Mesothelial cell of epicardium (in vitro differentiated cells): ENCODE data around the gene ST6GAL1. TPM values are rescaled to one million over a fixed set of nuclear protein-coding genes. Genes with fewer than 3 reads are reported as not detected.

Experiments
- DNase-seq, 2 experiments: peaks; one replicate each; pipeline ENCODE4 v3.0.0; 2021; ENCODE audit warnings: low spot score in 2 of 2; ENCODE audit not compliant: unreplicated experiment in 2 of 2
- H3K27ac Mint-ChIP-seq: 2 replicates; pipeline ENCODE4 v1.8.0; 2021; ENCODE audit warnings: mixed read lengths
- H3K27me3 Mint-ChIP-seq: 2 replicates; pipeline ENCODE4 v1.8.0; 2021; ENCODE audit warnings: low read depth, mixed read lengths
- H3K36me3 Mint-ChIP-seq: 2 replicates; pipeline ENCODE4 v1.8.0; 2021; ENCODE audit warnings: mixed read lengths
- H3K4me1 Mint-ChIP-seq: 2 replicates; pipeline ENCODE4 v1.8.0; 2021; ENCODE audit warnings: mixed read lengths
- H3K4me3 Mint-ChIP-seq: 2 replicates; pipeline ENCODE4 v1.8.0; 2021; ENCODE audit warnings: mild to moderate bottlenecking, moderate library complexity, mixed read lengths
- H3K9me3 Mint-ChIP-seq: 2 replicates; pipeline ENCODE4 v1.8.0; 2021; ENCODE audit warnings: mixed read lengths
- total RNA-seq: library from RNA; stranded (reverse); gene quantifications from 3 replicates; pipeline ENCODE4 v1.2.1, GENCODE V29; 2021
- TF ChIP-seq, protein P1 (sequence below): fragments of 200-600 bp; sonication (generic); IDR thresholded peaks from one replicate; pipeline ENCODE4 v1.5.0; 2021; ENCODE audit warnings: antibody characterized with exemption; ENCODE audit not compliant: unreplicated experiment

Gene ST6GAL1
- total RNA-seq, 1 donor from 2014 or later = 50.3 TPM

DNA sequence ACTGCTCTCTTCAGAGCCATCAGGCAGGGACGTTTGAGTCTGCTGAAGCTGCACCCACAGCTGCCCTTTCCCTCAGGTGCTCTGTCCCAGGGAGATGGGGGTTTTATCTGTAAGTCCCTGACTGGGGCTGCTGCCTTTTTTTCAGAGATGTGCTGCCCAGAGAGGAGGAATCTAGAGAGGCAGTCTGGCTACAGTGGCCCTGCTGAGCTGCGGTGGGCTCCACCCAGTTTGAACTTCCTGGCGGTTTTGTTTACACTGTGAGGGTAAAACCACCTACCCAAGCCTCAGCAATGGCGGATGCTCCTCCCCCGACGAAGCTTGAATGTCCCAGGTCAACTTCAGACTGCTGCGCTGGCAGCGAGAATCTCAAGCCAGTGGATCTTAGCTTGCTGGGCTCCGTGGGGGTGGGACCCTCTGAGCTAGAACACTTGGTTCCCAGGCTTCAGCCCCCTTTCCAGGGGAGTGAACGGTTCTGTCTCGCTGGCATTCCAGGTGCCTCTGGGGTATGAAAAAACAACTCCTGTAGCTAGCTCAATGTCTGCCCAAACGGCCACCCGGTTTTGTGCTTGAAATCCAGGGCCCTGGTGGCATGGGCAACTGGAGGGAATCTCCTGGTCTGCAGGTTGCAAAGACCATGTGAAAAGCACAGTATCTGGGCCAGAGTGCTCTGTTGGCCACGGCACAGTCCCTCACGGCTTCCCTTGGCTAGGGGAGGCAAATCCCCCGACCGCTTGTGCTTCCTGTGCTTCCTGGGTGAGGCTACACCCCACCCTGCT is 21.1 kb upstream of the ST6GAL1 start:
- H3K27me3 Mint-ChIP-seq = no peaks in the 10 kb centered on the region
- H3K36me3 Mint-ChIP-seq = no peaks in the 10 kb centered on the region
- H3K27ac Mint-ChIP-seq = no peak overlapping the region
- TF ChIP-seq, protein P1, sequence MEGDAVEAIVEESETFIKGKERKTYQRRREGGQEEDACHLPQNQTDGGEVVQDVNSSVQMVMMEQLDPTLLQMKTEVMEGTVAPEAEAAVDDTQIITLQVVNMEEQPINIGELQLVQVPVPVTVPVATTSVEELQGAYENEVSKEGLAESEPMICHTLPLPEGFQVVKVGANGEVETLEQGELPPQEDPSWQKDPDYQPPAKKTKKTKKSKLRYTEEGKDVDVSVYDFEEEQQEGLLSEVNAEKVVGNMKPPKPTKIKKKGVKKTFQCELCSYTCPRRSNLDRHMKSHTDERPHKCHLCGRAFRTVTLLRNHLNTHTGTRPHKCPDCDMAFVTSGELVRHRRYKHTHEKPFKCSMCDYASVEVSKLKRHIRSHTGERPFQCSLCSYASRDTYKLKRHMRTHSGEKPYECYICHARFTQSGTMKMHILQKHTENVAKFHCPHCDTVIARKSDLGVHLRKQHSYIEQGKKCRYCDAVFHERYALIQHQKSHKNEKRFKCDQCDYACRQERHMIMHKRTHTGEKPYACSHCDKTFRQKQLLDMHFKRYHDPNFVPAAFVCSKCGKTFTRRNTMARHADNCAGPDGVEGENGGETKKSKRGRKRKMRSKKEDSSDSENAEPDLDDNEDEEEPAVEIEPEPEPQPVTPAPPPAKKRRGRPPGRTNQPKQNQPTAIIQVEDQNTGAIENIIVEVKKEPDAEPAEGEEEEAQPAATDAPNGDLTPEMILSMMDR = no peak
- no peak overlapping the region for H3K4me3 Mint-ChIP-seq
- H3K9me3 Mint-ChIP-seq = peaks cover 23% of the 10 kb centered on the region
- no peaks in the 10 kb centered on the region for H3K4me1 Mint-ChIP-seq
- no peak for DNase-seq

DNA sequence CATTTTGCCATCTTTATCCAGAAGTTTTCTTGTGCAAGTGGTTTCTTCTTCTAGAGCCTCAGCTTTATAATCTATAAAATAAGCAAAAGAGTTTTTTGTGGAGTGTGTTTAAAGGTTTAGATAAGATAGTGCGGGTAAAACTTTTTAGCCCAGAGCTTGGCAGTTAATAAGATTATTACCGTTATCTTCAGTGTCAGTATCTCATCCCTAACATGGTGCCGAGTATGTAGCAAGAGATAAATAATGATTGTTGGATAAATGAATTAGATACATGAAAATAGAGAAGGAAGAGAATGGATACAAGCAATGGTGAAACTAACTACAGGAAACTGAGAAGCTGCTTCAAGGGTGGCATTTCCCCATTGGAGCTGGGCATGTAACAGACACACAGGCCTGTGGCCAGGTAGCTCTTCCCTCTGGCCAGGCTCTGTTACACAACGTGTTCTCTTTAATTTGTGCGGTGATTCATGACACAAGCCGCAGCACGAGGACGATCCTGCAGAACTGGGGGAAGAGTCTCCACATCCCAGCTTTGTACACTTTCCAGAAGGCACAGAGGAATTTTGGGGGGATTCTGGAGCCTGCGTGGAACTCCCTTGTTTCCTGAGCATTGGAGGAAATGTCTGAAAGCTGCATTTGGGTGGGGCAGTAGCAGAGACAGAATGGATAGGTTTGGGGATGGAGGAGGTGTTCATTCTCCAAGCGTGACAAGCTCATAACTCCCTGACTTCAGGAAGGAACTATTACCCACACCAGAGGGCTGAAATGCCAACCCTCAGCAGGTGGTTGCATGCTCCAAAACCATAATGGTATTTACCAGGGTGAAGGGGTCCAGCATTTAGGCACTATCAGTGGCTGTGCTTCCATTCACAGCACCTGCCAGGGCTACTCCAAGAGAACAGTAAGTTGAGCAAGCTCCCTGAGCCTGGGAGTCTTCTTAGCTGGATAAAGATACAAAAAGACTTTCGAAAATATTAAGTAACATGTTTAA is 14.2 kb upstream of the ST6GAL1 start:
- Mint-ChIP-seq H3K4me1 (peaks cover 24% of the 10 kb centered on the region), H3K36me3 (no peaks in the 10 kb centered on the region), H3K4me3 (no peak overlapping the region), H3K9me3 (no peaks in the 10 kb centered on the region), H3K27ac (no peak overlapping the region), H3K27me3 (no peaks in the 10 kb centered on the region)
- DNase-seq = no peak
- TF ChIP-seq, protein P1 = no peak

DNA sequence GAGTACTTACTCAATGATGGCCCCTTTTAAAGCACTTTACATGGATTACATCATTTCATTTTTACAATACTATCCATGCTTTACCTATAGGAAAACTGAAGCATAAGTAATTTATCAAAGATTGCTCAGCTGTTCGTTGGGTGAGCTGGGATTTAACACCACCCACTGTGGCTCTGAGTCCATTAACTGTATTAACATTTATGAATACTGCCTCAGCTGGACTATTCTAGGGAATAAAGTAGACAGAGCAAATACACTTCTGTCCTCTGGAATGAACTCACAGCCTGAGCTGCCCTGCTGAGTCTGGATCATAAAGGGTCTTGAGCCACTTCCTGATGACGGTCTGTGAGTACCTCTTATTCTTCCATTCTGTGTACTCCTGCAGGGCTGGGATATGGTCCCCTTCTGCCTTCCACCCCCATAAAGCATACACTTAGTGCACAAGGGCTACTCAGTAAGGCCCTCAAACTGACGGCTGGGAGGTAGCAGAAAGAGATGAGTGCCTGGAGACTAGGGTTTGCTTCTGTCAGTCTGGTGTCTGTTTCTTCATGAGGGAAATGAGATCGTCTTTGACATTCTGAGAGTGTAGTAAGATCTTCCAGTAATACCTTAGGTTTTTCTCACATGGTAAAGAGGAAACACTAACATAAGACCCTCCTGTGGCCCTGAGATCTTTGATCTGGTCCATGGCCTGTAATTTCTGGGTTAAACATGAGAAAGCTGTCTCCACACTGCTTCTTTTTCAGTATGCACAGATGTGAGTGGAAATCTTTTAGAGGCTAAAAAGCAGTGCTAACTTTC is 12.6 kb upstream of the ST6GAL1 start:
- peaks cover 35% of the 10 kb centered on the region for H3K4me1 Mint-ChIP-seq
- TF ChIP-seq, protein P1 = no peak
- no peak overlapping the region for H3K27ac Mint-ChIP-seq
- DNase-seq = no peak
- no peak overlapping the region for H3K4me3 Mint-ChIP-seq
- no peaks in the 10 kb centered on the region for H3K27me3 Mint-ChIP-seq
- H3K9me3 Mint-ChIP-seq = no peaks in the 10 kb centered on the region
- no peaks in the 10 kb centered on the region for H3K36me3 Mint-ChIP-seq

- DNase-seq = no peak
- Mint-ChIP-seq H3K36me3 (no peaks in the 10 kb centered on the region), H3K27me3 (no peaks in the 10 kb centered on the region), H3K4me3 (no peak overlapping the region), H3K9me3 (no peaks in the 10 kb centered on the region), H3K4me1 (peaks cover 42% of the 10 kb centered on the region), H3K27ac (no peak overlapping the region)
- TF ChIP-seq, protein P1 = no peak
Observed at GRCh38 chr3:186920301-186920700, 10.0 kb upstream of the ST6GAL1 start.

DNA sequence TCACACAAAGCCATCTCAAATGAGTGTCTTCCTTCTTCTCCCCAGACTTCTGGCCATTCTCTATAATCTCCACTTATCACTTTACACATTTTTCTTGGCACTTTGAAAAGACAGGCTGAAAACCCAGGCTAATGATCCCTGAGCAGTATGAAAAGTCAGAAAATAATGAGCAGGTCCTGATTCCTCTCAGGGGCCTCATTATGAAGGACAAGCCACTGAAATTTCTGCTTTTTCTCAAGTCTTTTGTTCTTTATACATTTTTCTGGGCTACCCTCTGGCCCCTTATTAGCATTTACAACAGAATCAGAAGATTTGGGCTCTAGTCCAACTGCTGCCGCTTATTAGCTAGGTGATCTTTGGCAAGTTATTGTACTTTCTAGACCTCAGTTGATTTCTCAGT is 9.5 kb upstream of the ST6GAL1 start:
- no peaks in the 10 kb centered on the region for H3K27me3 Mint-ChIP-seq
- H3K36me3 Mint-ChIP-seq = no peaks in the 10 kb centered on the region
- H3K4me1 Mint-ChIP-seq = peaks cover 37% of the 10 kb centered on the region
- TF ChIP-seq, protein P1 = no peak
- no peak for DNase-seq
- H3K27ac Mint-ChIP-seq = no peak overlapping the region
- no peak overlapping the region for H3K4me3 Mint-ChIP-seq
- no peaks in the 10 kb centered on the region for H3K9me3 Mint-ChIP-seq
